Uterine smooth muscle cell (primary cell): Measurements from ENCODE around the gene MEG3. TPM values are rescaled to one million over a fixed set of nuclear protein-coding genes. Genes with fewer than 3 reads are reported as not detected.

Experiments used
- total RNA-seq: library from RNA; depleted of rRNA; stranded (reverse); fragments of >200 nt; gene quantifications from 2 replicates; pipeline ENCODE4 v1.2.3, GENCODE V29; 2014

The MEG3 gene
- 81.9 and 191 TPM in 2 replicates for total RNA-seq

GRCh38 chr14:100825713-100826331, at the start of gene MEG3:
Gene MEG3, plus strand, starts transcription at chr14:100826118.

GRCh38 chr14:100903672-100904185, 77.8 kb downstream of the MEG3 start, which contains the start of gene RTL1:
Gene RTL1, minus strand, starts transcription at chr14:100903722. Its CDS starts 18,934 bp downstream, at chr14:100884788.

Other genes starting within 250 kb of the MEG3 start
- 0.87 and 1.9 TPM in 2 replicates for gene BEGAIN, start 238.7 kb upstream of the MEG3 start, total RNA-seq
- not detected in 2 replicates for gene DLK1, start 99.2 kb upstream of the MEG3 start, total RNA-seq
- gene RTL1, start 77.6 kb downstream of the MEG3 start, total RNA-seq = under 0.01 TPM in 2 replicates